GM23248 (cell line): ENCODE measurements around the gene IL4R.

Experiments used
- EZH2 ChIP-seq: fragments of 200-600 bp; sonication (generic); IDR thresholded peaks from 2 replicates; pipeline ENCODE4 v1.6.1; 2018; ENCODE audit warnings: antibody characterized with exemption, mild to moderate bottlenecking; ENCODE audit not compliant: insufficient read depth, poor library complexity, severe bottlenecking
- EZH2phosphoT487 ChIP-seq: fragments of 200-600 bp; sonication (generic); IDR thresholded peaks from 2 replicates; pipeline ENCODE4 v1.6.1; 2018; ENCODE audit warnings: antibody characterized with exemption, moderate library complexity, mild to moderate bottlenecking, low read depth; ENCODE audit not compliant: insufficient read depth

GRCh38 chr16:27319257-27319965 lies 5.6 kb downstream of the IL4R start:
- TF ChIP-seq EZH2phosphoT487 = no peak
- no peak for TF ChIP-seq EZH2
